HG02623 (cell line): ENCODE results near the gene TMEM163.
"Not testable (repeated sequence)": the region's sequence is repeated elsewhere in the genome, so short reads cannot be mapped to it uniquely, and the experiment has no call there.

ENCODE experiments used
- ATAC-seq: cut with Tn5 transposase; IDR thresholded peaks from one replicate; pipeline ENCODE4 v1.9.1; 2021; ENCODE audit warnings: moderate library complexity; ENCODE audit not compliant: unreplicated experiment

The TMEM163 gene

DNA sequence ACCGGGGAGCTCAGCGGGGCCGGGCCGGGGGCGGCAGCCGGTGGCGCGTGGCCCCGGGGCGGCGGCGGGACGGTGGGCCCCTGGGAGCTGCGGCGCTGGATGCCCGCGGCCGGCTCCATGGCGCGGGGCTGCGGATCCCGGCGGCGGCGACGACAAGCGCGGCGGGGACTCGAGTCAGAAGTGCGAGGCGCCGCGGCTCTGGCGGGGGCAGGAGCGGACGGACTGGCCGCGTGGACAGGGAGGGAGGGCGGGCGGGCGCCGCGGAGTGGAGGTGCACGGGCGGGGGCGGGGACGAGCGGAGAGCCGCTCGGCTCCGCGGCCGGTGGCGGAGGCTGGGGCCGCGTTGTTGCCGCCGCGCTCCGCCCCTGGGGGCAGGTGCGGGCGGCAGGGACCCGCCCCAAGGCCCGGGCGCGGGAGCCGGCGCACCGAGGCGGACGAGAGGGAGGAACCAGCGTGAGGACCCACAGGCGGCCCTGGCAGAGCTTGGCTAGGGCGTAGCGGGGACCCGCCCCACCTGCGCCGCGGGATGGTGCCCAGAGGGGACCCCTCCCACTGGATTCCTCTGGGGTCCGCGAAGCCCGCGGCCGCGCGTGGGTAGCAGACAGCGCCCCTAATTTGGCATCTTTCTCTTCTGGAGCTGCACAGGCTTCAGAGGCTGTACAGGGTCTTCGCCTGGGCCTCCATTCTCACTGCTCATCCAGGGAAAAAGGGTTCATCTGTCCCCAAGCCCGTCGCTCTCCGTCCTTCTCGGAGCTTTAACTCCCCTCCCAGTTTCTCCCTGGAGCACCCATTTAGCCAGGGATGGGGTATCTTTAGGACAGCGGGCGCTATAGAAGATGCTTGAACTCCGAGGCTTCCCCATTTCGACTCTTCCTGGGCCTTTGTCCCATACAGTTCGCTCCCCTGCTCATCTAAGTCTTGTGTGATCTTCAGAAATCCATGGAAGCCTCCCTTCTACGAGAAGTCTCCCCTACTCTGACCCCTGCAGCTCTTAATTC lies at the start of gene TMEM163:
TMEM163 (minus strand) TSS at position 184 of the 998 bp plus-strand sequence.
- no peak for ATAC-seq

DNA sequence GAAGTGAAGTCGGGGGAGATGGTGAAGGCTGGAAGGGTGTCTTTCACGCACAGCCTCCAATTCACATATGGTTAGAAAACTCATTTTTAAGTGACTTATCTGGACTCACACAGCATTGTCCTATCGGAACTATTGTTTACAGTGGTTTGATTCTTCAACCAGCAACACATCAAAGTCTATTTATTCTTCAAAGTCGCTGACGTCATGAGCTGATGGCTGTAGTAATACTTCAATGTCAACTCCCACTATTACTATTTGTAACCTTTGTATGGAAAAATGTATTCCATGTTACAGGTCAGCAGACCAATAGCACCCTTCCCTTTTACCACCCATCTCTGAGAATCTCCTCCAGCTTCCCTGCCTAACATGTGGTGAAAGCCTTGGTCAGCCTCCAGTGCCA lies 47.8 kb upstream of the TMEM163 start:
- no peak for ATAC-seq

GRCh38 chr2:134765987-134766386 lies 47.2 kb upstream of the TMEM163 start:
- ATAC-seq = no peak

GRCh38 chr2:134764164-134764563 lies 45.4 kb upstream of the TMEM163 start:
- ATAC-seq = no peak

DNA sequence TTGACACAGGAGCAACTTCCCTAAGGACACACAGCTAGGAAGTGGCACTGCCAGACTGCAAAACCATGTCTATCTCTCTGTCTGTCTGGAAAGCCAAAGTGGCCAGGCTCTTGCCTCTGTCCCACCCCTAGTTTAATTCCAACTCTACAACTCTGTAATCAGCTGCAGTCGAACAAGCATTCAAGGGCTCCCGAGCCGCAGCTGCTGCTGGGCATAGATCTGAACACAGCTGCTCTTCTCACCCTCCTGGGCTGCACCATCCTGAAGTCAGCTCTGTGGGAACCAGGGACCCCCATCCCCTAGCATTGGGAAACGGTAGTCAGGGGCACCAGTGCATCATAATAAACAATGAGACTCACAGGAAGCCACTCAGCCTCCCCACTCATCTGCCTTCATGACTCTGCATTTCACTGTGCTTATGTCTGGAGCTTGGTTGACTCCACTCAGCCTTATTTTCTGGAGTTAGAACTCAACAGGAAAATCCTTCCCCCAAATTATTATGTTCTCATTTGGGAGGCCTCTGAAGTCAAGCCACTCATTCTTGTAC lies 44.4 kb upstream of the TMEM163 start:
- no peak for ATAC-seq

DNA sequence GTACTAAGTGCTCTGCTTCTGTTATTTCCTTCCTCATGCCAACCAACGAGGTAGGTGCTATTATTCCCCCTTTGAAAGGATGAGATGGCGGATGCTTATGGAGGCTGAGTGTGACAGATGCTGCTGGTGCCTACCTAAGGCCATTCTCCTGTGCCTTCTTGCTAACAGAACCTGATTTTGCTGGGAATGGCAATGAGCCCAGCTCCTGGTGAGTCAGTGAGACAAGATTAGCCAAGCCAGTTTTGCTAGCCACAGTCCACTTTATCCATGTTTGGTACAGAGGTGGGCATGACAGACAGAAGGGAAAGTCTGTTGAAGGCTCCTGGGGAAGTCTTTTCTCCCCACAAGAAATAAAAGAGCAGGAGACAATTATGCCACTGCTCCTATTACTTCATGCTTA lies 43.7 kb upstream of the TMEM163 start:
- ATAC-seq = no peak

DNA sequence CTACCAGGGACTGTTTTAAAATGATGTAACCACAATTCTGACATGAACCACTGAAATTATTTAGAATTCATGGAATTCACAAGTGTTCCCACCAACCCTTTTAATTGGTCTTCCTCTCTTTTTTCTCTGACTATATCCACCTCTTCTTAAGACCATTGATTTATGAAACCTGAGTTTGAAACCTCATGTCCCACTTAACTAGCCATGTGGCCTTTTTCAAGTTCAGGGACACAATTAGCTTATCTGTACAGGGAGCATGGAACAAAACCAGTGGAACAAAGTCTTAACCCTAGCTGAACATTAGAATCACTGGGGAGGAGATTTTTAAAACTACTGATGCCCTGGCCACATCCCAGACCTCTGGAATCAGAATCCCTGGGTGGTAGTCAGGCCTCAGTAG lies 41.6 kb upstream of the TMEM163 start:
- ATAC-seq = no peak

- ATAC-seq = peak; percentile 87
Observed at GRCh38 chr2:134758633-134759032, 39.8 kb upstream of the TMEM163 start.

DNA sequence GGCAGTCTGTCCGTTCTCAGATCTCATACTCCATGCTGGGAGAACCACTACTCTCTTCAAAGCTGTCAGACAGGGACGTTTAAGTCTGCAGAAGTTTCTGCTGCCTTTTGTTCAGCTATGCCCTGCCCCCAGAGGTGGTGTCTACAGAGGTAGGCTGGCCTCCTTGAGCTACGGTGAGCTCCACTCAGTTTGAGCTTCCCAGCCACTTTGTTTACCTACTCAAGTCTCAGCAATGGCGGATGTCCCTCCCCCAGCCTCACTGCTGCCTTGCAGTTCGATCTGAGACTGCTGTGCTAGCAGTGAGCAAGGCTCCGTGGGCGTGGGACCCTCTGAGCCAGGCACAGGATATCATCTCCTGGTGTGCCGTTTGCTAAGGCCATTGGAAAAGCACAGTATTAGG lies 33.2 kb upstream of the TMEM163 start:
- ATAC-seq = not testable (repeated sequence)

GRCh38 chr2:134745546-134745945 lies 26.7 kb upstream of the TMEM163 start:
- ATAC-seq = no peak

DNA sequence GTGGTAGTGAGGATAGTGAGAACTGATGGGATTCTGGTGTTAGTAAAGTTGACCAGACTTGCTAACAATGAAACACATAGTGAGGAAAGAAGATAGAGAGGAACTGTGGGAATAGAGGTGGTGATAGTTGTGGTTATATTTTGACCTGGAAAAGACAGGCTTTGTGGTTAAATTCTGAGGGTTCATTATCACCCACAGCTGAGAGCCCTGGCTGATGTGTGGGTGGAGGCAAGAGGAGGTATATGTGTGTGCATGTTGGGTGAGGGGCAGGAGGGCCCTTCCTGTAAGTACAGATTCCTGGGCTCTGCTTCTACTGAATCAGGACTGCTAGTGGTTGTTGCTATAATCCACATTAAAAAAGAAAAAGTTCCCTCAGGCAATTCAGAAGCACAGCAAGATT lies 26.2 kb upstream of the TMEM163 start:
- no peak for ATAC-seq

- ATAC-seq = peak; percentile 94
Observed at GRCh38 chr2:134739879-134740301, 21.1 kb upstream of the TMEM163 start.

- no peak for ATAC-seq
Observed at GRCh38 chr2:134739236-134739878, 20.6 kb upstream of the TMEM163 start.

GRCh38 chr2:134738141-134738870 lies 19.5 kb upstream of the TMEM163 start:
- no peak for ATAC-seq

DNA sequence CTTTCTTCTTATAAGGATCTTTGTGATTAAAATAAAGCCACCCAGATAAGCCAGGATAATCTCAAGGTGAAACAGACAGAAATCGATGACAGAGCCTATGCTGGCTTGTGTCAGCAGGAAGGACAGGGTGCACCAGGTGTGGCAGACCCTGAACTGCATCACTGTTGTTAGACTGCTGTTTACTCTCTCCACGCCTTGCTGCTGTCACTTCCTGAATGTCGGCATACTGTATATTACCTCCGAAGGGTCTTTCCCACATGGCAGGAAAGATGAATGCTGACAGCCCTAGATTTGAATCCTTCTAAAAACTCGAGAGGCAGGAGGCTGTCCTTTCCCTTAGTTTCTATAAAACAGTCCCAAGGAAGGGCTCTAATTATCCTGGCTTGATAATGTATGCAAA lies 18.9 kb upstream of the TMEM163 start:
- ATAC-seq = no peak

DNA sequence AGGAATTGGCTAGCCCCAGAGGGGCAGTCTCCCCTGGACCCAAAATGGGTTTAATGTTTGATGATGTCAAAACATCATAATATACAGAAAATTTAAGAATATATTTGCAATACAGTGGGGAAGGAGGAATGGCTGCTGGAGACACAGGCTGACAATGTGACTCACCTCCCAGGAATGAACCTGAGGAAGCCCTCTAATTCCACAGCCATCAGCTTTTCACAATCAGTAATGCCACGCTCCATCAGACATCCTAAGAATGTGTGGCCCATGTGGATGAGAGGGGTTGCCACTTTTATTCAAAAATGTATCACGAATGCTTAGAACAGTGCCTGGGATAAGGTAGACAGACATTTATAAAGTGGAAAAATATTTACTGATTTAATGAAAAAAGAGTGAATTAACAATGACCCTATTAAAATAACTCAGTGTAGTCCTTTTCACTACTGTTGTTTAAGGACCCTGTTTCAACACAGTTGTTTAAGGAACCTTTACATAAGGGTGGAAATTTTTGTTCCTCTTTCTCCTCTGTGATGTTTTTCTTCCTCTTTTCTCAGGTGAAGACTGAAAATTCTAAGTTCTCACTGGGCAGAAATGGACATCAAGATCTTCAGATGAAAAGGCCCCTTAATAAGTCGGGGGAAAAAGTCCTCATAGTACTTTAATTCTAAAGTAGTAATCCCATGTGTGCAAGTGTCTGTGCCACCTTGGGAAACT lies 17.5 kb upstream of the TMEM163 start:
- ATAC-seq = no peak

DNA sequence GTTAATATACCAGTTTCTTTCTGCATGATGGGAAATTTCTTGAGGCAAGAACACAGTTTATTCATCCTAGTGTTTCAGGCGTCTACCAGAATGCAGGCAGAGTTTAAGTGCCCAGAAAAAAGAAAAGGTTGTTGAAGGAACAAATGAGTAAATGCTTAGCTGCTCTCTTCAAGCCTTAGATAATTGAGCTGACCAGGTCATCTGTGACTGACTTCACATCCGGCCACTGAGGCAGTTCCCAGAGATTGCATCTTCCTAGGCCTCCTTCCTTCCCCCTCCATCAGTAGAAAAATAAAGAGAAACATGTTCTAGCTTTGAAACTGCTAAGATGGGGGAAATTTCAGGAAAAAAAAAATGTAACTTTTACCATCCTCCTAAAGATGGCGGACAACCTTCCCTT lies 9.4 kb upstream of the TMEM163 start:
- ATAC-seq = no peak

GRCh38 chr2:134727385-134727784 lies 8.6 kb upstream of the TMEM163 start:
- no peak for ATAC-seq

- no peak for ATAC-seq
Observed at GRCh38 chr2:134726645-134727044, 7.8 kb upstream of the TMEM163 start.

DNA sequence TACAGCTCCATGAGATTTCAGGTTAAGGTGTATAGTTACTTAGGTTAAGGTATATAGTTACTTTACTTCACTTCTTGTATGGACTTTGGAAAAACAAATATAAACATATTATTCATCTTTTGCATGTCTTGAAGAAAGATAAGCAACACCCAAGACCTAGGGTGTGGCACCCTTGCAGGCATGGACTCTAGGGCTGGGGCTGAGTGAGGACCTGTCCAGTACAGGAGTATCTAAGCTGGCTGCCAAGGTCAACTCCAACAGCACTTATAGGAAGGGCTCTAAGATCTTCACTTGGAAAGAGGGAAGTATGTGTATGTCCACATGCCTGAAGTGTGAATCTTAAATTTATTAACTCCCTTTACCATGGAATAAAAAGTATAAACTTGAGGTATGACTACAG lies 7.1 kb upstream of the TMEM163 start:
- no peak for ATAC-seq

DNA sequence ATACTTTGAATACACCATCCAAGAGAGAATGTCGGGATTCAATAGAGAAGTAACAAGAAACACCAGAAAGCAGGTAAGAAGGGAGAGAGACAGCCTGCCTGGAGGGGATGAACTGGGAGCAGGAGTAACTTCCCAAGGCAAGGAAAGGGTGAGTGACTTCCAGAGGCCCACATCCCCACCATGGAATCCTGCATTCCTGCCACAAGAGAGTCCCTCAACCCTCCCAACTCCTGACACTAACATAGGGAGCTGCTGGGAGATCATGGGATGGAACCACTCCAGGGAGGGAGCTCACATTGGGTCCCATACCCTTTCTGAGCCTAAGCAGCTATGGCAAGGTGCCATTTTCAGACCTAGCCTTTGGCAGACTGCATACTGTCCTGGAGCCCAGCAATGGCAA lies 5.5 kb upstream of the TMEM163 start:
- ATAC-seq = no peak
